ENCODE results near the gene EML2. TPM values are rescaled to one million over a fixed set of nuclear protein-coding genes. Genes with fewer than 3 reads are reported as not detected.
A peak's percentile ranks its signal among the peaks of the same experiment; 100 is the strongest.

The EML2 gene
- total RNA-seq, 1 experiment from 2014 or later = 110 TPM

DNA sequence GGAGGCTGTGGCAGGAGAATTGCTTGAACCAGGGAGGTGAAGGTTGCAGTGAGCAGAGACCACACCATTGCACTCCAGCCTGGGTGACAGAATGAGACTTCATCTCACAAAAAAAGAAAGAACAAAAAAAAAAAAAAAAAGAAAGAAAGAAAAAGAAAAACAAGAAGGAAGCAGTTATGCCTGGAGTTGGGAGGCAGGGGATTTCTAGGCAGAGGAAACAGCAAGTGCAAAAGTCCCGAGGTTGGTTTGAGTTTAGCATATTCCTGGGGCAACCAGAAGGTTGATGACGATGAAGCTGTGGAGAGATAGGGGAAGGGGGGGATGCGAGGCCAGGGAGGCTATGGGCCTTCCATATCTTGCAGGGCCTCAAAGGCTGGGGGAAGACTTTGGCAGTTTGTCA lies 11.5 kb upstream of the EML2 start:
- TF ChIP-seq, protein P1, sequence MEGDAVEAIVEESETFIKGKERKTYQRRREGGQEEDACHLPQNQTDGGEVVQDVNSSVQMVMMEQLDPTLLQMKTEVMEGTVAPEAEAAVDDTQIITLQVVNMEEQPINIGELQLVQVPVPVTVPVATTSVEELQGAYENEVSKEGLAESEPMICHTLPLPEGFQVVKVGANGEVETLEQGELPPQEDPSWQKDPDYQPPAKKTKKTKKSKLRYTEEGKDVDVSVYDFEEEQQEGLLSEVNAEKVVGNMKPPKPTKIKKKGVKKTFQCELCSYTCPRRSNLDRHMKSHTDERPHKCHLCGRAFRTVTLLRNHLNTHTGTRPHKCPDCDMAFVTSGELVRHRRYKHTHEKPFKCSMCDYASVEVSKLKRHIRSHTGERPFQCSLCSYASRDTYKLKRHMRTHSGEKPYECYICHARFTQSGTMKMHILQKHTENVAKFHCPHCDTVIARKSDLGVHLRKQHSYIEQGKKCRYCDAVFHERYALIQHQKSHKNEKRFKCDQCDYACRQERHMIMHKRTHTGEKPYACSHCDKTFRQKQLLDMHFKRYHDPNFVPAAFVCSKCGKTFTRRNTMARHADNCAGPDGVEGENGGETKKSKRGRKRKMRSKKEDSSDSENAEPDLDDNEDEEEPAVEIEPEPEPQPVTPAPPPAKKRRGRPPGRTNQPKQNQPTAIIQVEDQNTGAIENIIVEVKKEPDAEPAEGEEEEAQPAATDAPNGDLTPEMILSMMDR (IDR thresholded peaks at IDR 0.05; ENCODE audit: unreplicated experiment) = no peak

DNA sequence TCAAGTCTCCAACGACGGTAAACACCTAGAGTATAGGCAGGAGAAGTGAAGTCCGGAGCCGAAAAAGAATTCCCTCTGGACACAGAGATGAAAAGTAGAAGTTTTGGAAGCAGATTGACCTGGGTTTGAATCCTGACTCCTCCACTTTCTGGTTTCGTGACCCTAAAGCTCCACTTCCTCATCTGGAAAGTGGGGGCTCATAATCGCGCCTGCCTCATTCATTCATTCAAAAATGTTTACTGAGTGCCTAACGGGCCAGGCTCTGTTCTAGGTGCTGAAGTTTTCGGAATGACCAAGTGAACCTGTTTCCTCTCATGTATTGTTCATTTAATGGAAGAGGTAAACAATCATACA lies 7.1 kb upstream of the EML2 start:
- CTCF ChIA-PET = interaction anchor here (0.6 to 1.1 kb wide), 5 partner anchors 35 to 96 kb away, joined by 3 to 7 read pairs (median 4); no protein-coding TSS in a partner anchor
- no TSS peak for BruUV-seq (replicated peaks)
- DNase-seq (ENCODE audit: unreplicated experiment) = no peak
- intact Hi-C loops (cut with micrococcal nuclease) = no loop called here
- H3K4me3 Mint-ChIP-seq (ENCODE audit: unreplicated experiment) = peak overlapping the region; percentile 61
- TF ChIP-seq, protein P1 (IDR thresholded peaks at IDR 0.05; ENCODE audit: unreplicated experiment) = no peak
- H3K9me3 Mint-ChIP-seq (ENCODE audit: unreplicated experiment) = no peaks in the 10 kb centered on the region
- POLR2A ChIA-PET = interaction anchor here (0.7 to 1.7 kb wide), 5 partner anchors 16 to 62 kb away, joined by 3 to 9 read pairs (median 5); partner anchors contain the start of genes GIPR, QPCTL and SNRPD2
- no peaks in the 10 kb centered on the region for H3K36me3 Mint-ChIP-seq (ENCODE audit: insufficient read depth, unreplicated experiment)
- H3K4me1 Mint-ChIP-seq (ENCODE audit: insufficient read depth, unreplicated experiment) = peaks cover 24% of the 10 kb centered on the region
- no peak overlapping the region for H3K27ac Mint-ChIP-seq (ENCODE audit: low read depth, unreplicated experiment)
- no peaks in the 10 kb centered on the region for H3K27me3 Mint-ChIP-seq (ENCODE audit: insufficient read depth, unreplicated experiment)

More for the DNA sequence above, 11.5 kb upstream of the EML2 start:
- H3K36me3 Mint-ChIP-seq (ENCODE audit: insufficient read depth, unreplicated experiment) = no peaks in the 10 kb centered on the region
- H3K27me3 Mint-ChIP-seq (ENCODE audit: insufficient read depth, unreplicated experiment) = no peaks in the 10 kb centered on the region
- H3K27ac Mint-ChIP-seq (ENCODE audit: low read depth, unreplicated experiment) = no peak overlapping the region
- no peak for DNase-seq (ENCODE audit: unreplicated experiment)
- ChIA-PET POLR2A (no interaction called here), CTCF (interaction anchor here (0.5 to 0.9 kb wide), 4 partner anchors 9 to 177 kb away, joined by 3 read pairs; partner anchors contain the start of gene QPCTL)
- intact Hi-C loops (cut with micrococcal nuclease) = no loop called here
- no peaks in the 10 kb centered on the region for H3K9me3 Mint-ChIP-seq (ENCODE audit: unreplicated experiment)
- BruUV-seq (replicated peaks) = no TSS peak
- no peak overlapping the region for H3K4me3 Mint-ChIP-seq (ENCODE audit: unreplicated experiment)
- peaks cover 5% of the 10 kb centered on the region for H3K4me1 Mint-ChIP-seq (ENCODE audit: insufficient read depth, unreplicated experiment)

DNA sequence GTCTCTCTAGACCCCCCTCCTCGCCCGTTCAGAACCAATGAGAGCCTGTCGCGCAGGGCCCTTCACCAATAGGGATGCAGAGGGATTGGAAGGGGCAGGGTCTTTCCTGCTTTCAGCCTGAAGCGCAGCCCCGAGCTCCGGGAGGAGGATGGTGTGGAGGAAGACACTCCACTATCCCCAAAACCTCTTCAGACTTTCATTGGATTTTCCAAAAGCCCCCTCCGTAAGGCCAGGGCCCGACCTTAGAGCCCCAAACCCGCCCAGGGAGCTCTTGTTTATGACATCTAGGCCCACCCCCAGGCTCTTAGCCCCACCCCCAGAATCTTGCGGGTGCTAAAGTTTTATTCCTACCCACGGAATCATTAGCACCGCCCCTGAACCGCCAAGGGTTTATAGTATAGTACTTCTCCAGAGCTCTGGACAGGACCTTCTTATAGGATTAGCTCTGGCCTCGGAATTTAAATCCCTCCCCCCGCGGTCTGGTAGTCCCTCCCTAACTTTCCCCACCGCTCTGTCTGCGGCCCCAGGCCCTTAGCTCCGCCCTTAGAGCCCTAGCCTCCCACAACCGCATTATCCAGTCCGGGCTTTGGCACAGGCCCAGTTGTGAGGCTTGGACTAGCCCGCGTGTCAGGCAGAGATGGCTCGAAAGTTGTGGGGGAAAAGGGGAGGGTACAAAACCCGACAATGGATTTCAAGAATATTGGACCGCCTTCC lies 6.6 kb upstream of the EML2 start:
- TF ChIP-seq, protein P1 (IDR thresholded peaks at IDR 0.05; ENCODE audit: unreplicated experiment) = no peak
- peak; percentile 81 for DNase-seq (ENCODE audit: unreplicated experiment)
- Mint-ChIP-seq H3K9me3 (ENCODE audit: unreplicated experiment) (no peaks in the 10 kb centered on the region), H3K27ac (ENCODE audit: low read depth, unreplicated experiment) (no peak overlapping the region), H3K27me3 (ENCODE audit: insufficient read depth, unreplicated experiment) (no peaks in the 10 kb centered on the region), H3K36me3 (ENCODE audit: insufficient read depth, unreplicated experiment) (peaks cover 3% of the 10 kb centered on the region), H3K4me3 (ENCODE audit: unreplicated experiment) (peak overlapping the region; percentile 61), H3K4me1 (ENCODE audit: insufficient read depth, unreplicated experiment) (peaks cover 29% of the 10 kb centered on the region)
- BruUV-seq (replicated peaks) = no TSS peak
- intact Hi-C loops (cut with micrococcal nuclease) = no loop called here
- CTCF ChIA-PET = interaction anchor here (0.6 to 1.1 kb wide), 6 partner anchors 35 to 160 kb away, joined by 3 to 7 read pairs (median 4); no protein-coding TSS in a partner anchor
- POLR2A ChIA-PET = interaction anchor here (0.7 to 1.7 kb wide), 6 partner anchors 15 to 62 kb away, joined by 3 to 9 read pairs (median 4); partner anchors contain the start of genes GIPR, QPCTL and SNRPD2

DNA sequence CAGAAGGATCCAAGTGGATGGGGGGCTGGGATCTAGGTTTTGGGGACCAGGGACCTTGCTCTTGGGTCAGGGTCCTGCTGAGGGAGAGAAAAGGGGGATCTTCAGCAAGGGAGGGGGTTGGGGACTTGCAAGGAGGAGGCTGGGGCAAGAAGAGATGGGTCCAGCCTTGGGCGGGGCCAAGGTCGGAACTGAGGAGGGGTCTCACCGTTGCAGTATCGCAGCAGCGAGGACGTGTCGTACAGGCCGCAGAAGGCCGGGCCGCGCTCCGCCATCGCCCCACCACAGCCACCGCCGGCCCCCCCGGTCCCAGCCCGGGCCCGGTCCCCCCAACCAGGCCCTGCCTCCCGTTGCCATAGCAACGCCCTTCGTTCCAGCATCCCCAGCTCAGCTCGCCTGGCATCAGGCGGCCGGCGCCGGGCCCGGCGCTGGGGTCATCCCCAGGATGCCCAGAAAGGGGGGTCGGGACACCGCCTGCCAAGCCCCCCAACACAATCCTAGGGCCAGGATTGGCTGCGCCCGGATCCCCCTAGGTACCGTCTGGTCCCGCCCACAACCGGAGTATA lies 6.0 kb upstream of the EML2 start:
- peak overlapping the region; percentile 61 for H3K4me3 Mint-ChIP-seq (ENCODE audit: unreplicated experiment)
- DNase-seq (ENCODE audit: unreplicated experiment) = no peak
- POLR2A ChIA-PET = interaction anchor here (0.9 to 1.7 kb wide), 5 partner anchors 14 to 51 kb away, joined by 3 to 9 read pairs (median 5); partner anchors contain the start of genes GIPR, QPCTL and SNRPD2
- H3K4me1 Mint-ChIP-seq (ENCODE audit: insufficient read depth, unreplicated experiment) = peaks cover 31% of the 10 kb centered on the region
- no TSS peak for BruUV-seq (replicated peaks)
- intact Hi-C loops (cut with micrococcal nuclease) = no loop called here
- peaks cover 4% of the 10 kb centered on the region for H3K36me3 Mint-ChIP-seq (ENCODE audit: insufficient read depth, unreplicated experiment)
- H3K27me3 Mint-ChIP-seq (ENCODE audit: insufficient read depth, unreplicated experiment) = no peaks in the 10 kb centered on the region
- no peak overlapping the region for H3K27ac Mint-ChIP-seq (ENCODE audit: low read depth, unreplicated experiment)
- H3K9me3 Mint-ChIP-seq (ENCODE audit: unreplicated experiment) = no peaks in the 10 kb centered on the region
- TF ChIP-seq, protein P1 (IDR thresholded peaks at IDR 0.05; ENCODE audit: unreplicated experiment) = no peak
- CTCF ChIA-PET = interaction anchor here (0.6 to 1.1 kb wide), 3 partner anchors 54 to 171 kb away, joined by 3 to 4 read pairs (median 3); no protein-coding TSS in a partner anchor
